Measurements from ENCODE around the gene SH2D4B.

SH2D4B gene

GRCh38 chr10:80537736-80538480, at the start of gene SH2D4B:
Gene SH2D4B, plus strand, starts transcription at chr10:80537902. Its CDS starts 430 bp downstream, at chr10:80538332.
- DNase-seq = no peak

- DNase-seq = no peak
Measured at GRCh38 chr10:80488539-80489066, 49.1 kb upstream of the SH2D4B start.

GRCh38 chr10:80489371-80490112, 48.2 kb upstream of the SH2D4B start:
- DNase-seq = no peak

GRCh38 chr10:80491251-80492102, 46.2 kb upstream of the SH2D4B start:
- no peak for DNase-seq

GRCh38 chr10:80492848-80493521, 44.7 kb upstream of the SH2D4B start:
- no peak for DNase-seq

- DNase-seq = no peak
Measured at GRCh38 chr10:80493522-80494051, 44.1 kb upstream of the SH2D4B start.

- no peak for DNase-seq
Measured at GRCh38 chr10:80496555-80497172, 41.0 kb upstream of the SH2D4B start.

- DNase-seq = no peak
Measured at GRCh38 chr10:80497187-80498077, 40.3 kb upstream of the SH2D4B start.

GRCh38 chr10:80498078-80498832, 39.4 kb upstream of the SH2D4B start:
- DNase-seq = no peak

- peak; percentile 55 for DNase-seq
Measured at GRCh38 chr10:80498833-80499741, 38.6 kb upstream of the SH2D4B start.

GRCh38 chr10:80500572-80501380, 36.9 kb upstream of the SH2D4B start:
- no peak for DNase-seq

- no peak for DNase-seq
Measured at GRCh38 chr10:80501381-80501912, 36.3 kb upstream of the SH2D4B start.

- no peak for DNase-seq
Measured at GRCh38 chr10:80501913-80502521, 35.7 kb upstream of the SH2D4B start.

GRCh38 chr10:80502621-80503583, 34.8 kb upstream of the SH2D4B start:
- no peak for DNase-seq

GRCh38 chr10:80503584-80504157, 34.0 kb upstream of the SH2D4B start:
- DNase-seq = no peak

All from activated gamma-delta T cell treated with Interleukin-2 at 50 U/mL for 16 hours (primary cell).